ENCODE measurements around the gene AFTPH.

The AFTPH gene

GRCh38 chr2:64492821-64493220 lies 31.3 kb upstream of the AFTPH start:
- Histone ChIP-seq H3K27ac (no peak overlapping the region), H3K36me3 (ENCODE audit: control insufficient read depth, insufficient read depth, low read length) (no peaks in the 10 kb centered on the region), H2AFZ (no peak overlapping the region), H3K4me1 (peaks cover 3% of the 10 kb centered on the region), H3K79me2 (no peaks in the 10 kb centered on the region), H3K4me3 (ENCODE audit: low read depth, low read length) (no peak overlapping the region), H3K4me2 (ENCODE audit: low read length) (no peak overlapping the region), H3K9me3 (ENCODE audit: control insufficient read depth, low read length) (no peaks in the 10 kb centered on the region), H3K27me3 (ENCODE audit: control insufficient read depth, insufficient read depth, low read length) (no peaks in the 10 kb centered on the region), H3K9ac (no peak overlapping the region)
- TF ChIP-seq, protein P1, sequence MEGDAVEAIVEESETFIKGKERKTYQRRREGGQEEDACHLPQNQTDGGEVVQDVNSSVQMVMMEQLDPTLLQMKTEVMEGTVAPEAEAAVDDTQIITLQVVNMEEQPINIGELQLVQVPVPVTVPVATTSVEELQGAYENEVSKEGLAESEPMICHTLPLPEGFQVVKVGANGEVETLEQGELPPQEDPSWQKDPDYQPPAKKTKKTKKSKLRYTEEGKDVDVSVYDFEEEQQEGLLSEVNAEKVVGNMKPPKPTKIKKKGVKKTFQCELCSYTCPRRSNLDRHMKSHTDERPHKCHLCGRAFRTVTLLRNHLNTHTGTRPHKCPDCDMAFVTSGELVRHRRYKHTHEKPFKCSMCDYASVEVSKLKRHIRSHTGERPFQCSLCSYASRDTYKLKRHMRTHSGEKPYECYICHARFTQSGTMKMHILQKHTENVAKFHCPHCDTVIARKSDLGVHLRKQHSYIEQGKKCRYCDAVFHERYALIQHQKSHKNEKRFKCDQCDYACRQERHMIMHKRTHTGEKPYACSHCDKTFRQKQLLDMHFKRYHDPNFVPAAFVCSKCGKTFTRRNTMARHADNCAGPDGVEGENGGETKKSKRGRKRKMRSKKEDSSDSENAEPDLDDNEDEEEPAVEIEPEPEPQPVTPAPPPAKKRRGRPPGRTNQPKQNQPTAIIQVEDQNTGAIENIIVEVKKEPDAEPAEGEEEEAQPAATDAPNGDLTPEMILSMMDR (IDR thresholded peaks at IDR 0.05), result no peak

GRCh38 chr2:64493788-64494187 lies 30.3 kb upstream of the AFTPH start:
- Histone ChIP-seq H3K4me2 (ENCODE audit: low read length) (no peak overlapping the region), H3K4me3 (ENCODE audit: low read depth, low read length) (no peak overlapping the region), H3K4me1 (no peaks in the 10 kb centered on the region), H3K79me2 (no peaks in the 10 kb centered on the region), H3K9me3 (ENCODE audit: control insufficient read depth, low read length) (no peaks in the 10 kb centered on the region), H2AFZ (no peak overlapping the region), H3K27ac (no peak overlapping the region), H3K36me3 (ENCODE audit: control insufficient read depth, insufficient read depth, low read length) (no peaks in the 10 kb centered on the region), H3K27me3 (ENCODE audit: control insufficient read depth, insufficient read depth, low read length) (no peaks in the 10 kb centered on the region), H3K9ac (no peak overlapping the region)
- TF ChIP-seq, protein P1 (IDR thresholded peaks at IDR 0.05), result no peak

- Histone ChIP-seq H3K27ac (no peak overlapping the region), H3K4me1 (no peaks in the 10 kb centered on the region), H3K36me3 (ENCODE audit: control insufficient read depth, insufficient read depth, low read length) (no peaks in the 10 kb centered on the region), H2AFZ (no peak overlapping the region), H3K9me3 (ENCODE audit: control insufficient read depth, low read length) (no peaks in the 10 kb centered on the region), H3K79me2 (no peaks in the 10 kb centered on the region), H3K4me3 (ENCODE audit: low read depth, low read length) (no peak overlapping the region), H3K9ac (no peak overlapping the region), H3K4me2 (ENCODE audit: low read length) (no peak overlapping the region), H3K27me3 (ENCODE audit: control insufficient read depth, insufficient read depth, low read length) (no peaks in the 10 kb centered on the region)
- TF ChIP-seq, protein P1 (IDR thresholded peaks at IDR 0.05), result no peak
These were observed 25.7 kb upstream of the AFTPH start for GRCh38 chr2:64498438-64498837.

GRCh38 chr2:64500549-64500948 lies 23.6 kb upstream of the AFTPH start:
- no peak overlapping the region for H3K4me2 ChIP-seq (ENCODE audit: low read length)
- no peak overlapping the region for H3K4me3 ChIP-seq (ENCODE audit: low read depth, low read length)
- TF ChIP-seq, protein P1 (IDR thresholded peaks at IDR 0.05), result no peak
- H3K36me3 ChIP-seq (ENCODE audit: control insufficient read depth, insufficient read depth, low read length), result no peaks in the 10 kb centered on the region
- H3K27me3 ChIP-seq (ENCODE audit: control insufficient read depth, insufficient read depth, low read length), result no peaks in the 10 kb centered on the region
- H3K79me2 ChIP-seq, result no peaks in the 10 kb centered on the region
- no peak overlapping the region for H3K27ac ChIP-seq
- H3K9me3 ChIP-seq (ENCODE audit: control insufficient read depth, low read length), result no peaks in the 10 kb centered on the region
- H3K9ac ChIP-seq, result no peak overlapping the region
- H3K4me1 ChIP-seq, result no peaks in the 10 kb centered on the region
- no peak overlapping the region for H2AFZ ChIP-seq

DNA sequence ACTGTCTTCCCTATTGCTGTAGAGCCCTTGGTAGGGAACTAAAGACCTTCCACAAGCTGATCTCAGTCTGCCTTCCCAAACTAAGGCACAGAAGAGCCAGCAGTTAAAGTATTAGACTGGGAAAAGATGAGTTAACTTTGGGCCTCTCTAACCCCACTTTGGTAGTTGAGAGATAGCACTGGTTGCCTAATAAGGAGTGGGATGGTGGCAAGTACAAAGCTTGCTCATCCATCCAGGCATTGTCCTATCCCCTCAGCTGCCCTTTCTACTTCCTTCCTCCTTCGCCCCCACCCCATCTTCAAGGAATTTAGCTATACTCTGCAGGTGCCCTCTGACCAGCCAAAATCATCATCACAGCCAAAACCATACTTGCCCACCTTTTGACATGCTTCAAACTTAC lies 22.2 kb upstream of the AFTPH start:
- no peaks in the 10 kb centered on the region for H3K9me3 ChIP-seq (ENCODE audit: control insufficient read depth, low read length)
- H3K27ac ChIP-seq, result no peak overlapping the region
- no peaks in the 10 kb centered on the region for H3K79me2 ChIP-seq
- H2AFZ ChIP-seq, result no peak overlapping the region
- no peaks in the 10 kb centered on the region for H3K36me3 ChIP-seq (ENCODE audit: control insufficient read depth, insufficient read depth, low read length)
- no peak overlapping the region for H3K4me3 ChIP-seq (ENCODE audit: low read depth, low read length)
- H3K27me3 ChIP-seq (ENCODE audit: control insufficient read depth, insufficient read depth, low read length), result no peaks in the 10 kb centered on the region
- TF ChIP-seq, protein P1 (IDR thresholded peaks at IDR 0.05), result no peak
- H3K4me2 ChIP-seq (ENCODE audit: low read length), result no peak overlapping the region
- no peaks in the 10 kb centered on the region for H3K4me1 ChIP-seq
- H3K9ac ChIP-seq, result no peak overlapping the region

Data from parathyroid adenoma (tissue), 2 donors.